Stimulated activated CD8-positive, alpha-beta memory T cell treated with anti-CD3 and anti-CD28 coated beads, Interleukin-4, amount 100 ng/mL, for 48 hours (primary cell): ENCODE measurements around the gene GAREM1.
"Not testable (repeated sequence)": the region's sequence is repeated elsewhere in the genome, so short reads cannot be mapped to it uniquely, and the experiment has no call there.

Experiments used
- DNase-seq: peaks from one replicate; pipeline ENCODE4 v3.0.0-alpha.2; 2020

Gene GAREM1

DNA sequence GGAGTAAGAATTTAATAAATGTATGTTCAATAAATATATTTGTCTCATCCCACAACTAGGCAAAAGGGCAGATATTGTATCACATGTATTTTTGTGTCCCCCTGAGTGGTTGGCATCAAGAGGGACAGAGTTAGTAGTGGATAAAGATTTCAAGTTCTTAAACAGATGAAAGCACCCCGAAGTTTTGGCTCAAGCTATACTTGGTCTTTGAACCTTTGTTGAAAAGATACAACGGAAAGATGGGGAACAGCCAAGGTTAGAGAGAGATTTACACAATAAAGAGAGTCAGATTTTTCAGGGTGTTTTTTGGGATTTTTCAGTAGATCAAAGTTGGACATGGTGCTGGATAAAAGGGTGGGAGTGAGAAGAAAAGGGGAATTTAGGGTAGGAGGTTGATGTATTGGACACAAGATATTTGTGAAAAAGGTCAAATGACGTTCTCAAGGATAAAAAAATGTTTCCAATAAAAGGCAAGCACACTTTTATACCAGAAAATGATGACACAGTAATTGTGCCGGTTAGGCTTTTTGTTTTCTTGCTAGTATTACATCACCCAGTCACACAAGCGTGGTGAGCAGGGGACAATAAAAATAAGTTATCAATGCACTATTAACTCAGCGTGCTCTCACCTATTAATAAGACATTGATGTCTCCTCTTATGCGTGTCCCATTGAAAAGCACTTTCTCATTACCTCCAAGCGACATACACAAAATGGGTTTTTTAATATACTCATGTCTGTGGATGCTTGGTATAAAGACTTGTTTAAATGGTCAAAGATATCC is 221.3 kb downstream of the GAREM1 start:
- DNase-seq: no peak

DNA sequence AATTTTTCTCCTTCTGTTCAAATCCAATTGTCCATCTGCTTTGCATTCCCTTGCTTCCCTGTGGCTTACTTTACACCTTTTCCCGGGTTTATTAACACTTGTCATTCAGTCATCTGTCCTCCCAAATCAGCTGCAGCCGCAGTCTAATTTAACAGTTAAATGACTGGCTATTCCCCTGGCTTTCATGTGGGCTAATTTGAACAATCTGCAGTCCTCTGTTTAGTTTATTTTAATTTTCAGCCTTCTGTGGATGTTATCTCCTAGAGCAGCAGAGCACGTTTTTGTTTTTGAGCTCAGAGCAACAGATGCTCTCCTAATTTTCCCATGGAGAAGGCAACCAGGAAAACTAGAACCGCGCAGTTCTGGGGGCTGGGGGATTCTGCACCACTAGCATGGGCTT is 225.8 kb downstream of the GAREM1 start:
- DNase-seq: no peak

DNA sequence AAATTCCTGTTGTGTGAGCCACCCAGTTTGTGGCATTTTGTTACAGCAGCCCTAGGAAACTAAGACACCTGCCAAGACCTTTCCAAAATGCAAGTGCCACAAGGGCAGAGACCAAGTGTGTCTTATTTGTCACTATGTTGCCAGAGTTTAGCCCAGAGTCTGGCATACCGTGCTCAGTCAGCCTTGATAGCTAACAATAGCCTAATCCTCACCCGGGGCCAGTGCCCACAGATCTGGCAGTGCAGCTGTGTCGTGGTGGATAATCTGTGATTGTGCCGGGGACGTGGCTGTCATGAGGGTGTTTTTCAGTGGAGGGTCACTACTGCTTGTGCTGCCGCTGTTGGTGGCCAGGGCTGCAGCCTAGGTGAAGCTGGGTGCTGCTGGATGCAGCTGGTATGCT is 227.3 kb downstream of the GAREM1 start:
- DNase-seq: no peak

DNA sequence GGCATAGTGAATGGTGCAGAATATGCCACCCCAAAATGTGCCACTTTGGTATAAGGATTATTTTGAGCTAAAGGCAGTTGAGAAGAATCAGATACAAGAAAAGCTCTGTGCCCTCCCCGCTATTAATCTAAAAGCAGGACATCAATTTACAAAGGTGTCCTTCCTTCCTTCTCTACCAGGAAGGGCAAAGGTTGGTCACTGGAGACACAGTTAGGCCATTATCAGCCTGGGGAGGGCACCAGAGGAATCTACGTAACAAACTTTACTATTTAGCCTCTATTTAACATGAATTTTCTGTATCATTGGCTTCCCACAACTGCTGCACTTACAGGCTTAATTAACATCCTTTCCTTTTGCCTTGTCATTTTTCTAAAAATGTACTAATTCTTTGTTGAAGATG is 228.3 kb downstream of the GAREM1 start:
- no peak for DNase-seq

DNA sequence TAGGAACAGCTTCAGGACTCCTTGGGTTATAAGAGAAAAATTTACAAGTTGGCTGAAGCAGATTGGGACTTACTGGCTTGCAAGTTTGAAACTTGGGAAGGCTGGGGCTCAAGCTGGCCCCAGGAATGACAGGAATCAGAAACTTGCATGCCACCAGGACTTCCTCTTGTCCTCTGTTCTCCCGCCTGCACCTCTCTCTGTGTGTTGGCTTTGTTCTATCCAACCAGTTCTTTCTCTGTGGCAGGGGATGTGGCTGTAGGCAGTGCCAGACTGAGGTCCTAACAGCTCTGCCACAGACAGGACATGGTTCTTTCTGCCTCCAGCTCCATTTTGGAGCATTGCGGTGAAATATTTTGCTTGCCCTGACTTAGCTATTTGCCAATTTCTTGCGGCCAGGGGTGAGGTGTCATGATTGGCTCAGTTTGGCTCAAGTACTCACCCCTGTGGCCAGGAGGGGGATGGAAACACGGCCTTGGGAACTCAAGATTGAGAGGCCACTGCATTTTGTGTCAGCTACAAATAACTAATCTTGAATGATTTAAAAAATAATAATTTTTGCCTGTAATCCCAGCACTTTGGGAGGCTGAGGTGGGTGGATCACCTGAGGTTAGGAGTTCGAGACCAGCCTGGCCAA is 231.9 kb downstream of the GAREM1 start:
- no peak for DNase-seq

DNA sequence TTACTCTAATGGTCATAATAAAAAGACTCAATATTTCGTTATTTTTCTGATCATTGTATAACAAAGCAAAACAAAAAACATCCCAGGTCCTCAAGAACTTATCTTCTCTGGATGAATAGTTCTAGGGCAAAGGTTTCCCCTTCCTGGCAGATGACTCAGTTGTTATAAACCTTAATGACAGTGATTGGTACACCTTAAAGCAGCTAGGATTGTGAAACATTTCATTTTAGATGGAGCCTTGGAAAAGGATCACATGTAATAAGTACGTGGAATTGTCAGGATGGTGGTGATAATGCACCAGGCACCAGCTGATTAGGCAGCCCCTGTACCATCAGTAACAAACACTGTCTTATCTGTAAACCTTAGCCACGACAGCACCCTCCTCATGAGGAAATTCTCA is 233.6 kb downstream of the GAREM1 start:
- no peak for DNase-seq

DNA sequence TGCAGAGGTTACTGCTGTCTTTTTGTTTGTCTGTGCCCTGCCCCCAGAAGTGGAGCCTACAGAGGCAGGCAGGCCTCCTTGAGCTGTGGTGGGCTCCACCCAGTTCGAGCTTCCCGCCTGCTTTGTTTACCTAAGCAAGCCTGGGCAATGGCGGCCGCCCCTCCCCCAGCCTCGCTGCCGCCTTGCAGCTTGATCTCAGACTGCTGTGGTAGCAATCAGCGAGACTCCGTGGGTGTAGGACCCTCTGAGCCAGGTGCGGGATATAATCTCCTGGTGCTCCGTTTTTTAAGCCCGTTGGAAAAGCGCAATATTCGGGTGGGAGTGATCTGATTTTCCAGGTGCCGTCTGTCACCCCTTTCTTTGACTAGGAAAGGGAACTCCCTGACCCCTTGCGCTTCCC is 237.3 kb downstream of the GAREM1 start:
- DNase-seq: not testable (repeated sequence)

DNA sequence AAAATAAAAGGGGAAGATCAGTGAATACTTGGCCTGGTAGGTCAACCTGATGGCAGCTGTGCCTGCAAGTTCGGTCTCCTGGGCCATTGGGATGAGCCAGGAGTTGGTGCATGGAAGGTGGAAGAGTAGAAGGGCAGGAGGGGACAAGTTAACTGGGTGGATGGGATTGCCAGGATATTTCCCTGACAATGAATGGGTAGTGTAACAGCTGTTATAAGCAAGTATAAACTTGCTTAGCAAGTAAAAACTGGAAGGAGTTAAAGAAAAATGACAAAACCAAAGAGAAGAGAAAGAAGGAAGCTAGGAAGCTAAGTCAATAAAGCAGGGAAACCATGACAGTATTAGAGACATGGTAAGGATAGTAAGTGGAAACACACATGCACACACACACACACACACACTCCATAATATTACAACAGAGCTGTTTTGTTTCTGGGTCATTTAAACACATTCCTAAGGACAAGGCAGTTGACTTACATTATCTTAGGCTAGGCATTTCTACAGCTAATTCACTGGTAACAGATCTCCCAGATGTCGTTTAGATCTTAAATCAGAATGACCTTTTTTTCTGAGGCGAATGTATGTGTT is 251.2 kb downstream of the GAREM1 start:
- DNase-seq: no peak

DNA sequence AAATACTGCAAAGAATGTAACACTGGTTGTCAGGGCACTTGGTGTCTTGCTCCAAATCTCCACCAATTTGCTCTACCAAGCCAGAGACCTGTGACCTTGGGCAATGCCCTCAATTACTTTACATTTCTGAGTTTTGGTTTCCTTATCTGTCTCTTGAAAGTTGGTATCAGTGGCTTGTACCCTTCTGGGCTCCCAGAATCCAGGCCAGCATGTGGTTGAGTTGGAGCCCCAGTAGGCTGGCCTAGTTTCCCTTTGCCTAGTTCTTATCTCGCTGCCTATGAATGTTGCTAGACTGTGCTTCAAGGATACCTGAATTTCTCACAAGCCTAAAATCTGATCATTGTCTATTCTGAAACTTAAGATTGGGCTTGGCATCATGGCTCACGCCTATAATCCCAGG is 254.3 kb downstream of the GAREM1 start:
- DNase-seq: no peak

DNA sequence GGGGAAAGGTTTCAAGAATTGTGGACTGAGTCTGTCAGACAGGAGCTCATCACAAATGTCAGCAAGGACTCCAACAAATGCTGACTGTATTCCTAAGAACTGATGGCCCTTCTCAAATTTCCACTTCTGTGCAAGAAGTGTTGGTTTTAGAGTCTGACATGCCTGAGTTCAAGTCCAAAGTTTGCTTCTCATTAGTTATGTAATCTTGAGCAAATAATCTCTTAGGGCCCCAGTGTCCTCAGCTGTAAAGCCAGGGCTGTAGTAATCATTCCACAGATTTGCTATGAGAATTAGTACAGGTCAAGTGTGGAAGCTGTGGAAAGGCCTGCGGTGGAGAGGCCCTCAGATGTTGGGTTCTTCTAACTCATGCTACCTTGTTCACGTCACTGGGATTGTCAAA is 257.0 kb downstream of the GAREM1 start:
- no peak for DNase-seq
